HG03354 (cell line): ENCODE measurements around the gene RASA2.

Experiments
- ATAC-seq: cut with Tn5 transposase; IDR thresholded peaks from one replicate; pipeline ENCODE4 v1.9.1; 2021; ENCODE audit warnings: mild to moderate bottlenecking; ENCODE audit not compliant: unreplicated experiment, poor library complexity, severe bottlenecking

RASA2 gene

DNA sequence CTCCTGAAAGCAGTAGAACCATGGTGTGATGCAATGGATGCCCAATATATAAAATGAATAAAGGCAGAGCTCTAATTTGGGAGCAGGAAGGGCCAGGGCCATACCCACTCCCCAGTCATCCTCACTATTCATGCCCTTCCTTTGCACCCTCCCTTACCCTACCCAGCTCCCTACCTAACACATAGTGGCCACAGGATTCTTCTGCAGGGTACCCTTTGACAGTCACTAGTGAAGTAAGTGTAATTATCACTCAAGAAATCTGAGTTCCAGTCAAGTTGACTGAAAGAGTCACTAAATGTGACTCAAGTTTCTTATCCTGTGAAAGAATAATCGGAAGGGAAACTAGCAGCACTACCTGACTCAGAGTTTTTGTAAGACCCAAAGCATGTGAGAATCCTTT is 69.2 kb downstream of the RASA2 start:
- ATAC-seq = no peak

DNA sequence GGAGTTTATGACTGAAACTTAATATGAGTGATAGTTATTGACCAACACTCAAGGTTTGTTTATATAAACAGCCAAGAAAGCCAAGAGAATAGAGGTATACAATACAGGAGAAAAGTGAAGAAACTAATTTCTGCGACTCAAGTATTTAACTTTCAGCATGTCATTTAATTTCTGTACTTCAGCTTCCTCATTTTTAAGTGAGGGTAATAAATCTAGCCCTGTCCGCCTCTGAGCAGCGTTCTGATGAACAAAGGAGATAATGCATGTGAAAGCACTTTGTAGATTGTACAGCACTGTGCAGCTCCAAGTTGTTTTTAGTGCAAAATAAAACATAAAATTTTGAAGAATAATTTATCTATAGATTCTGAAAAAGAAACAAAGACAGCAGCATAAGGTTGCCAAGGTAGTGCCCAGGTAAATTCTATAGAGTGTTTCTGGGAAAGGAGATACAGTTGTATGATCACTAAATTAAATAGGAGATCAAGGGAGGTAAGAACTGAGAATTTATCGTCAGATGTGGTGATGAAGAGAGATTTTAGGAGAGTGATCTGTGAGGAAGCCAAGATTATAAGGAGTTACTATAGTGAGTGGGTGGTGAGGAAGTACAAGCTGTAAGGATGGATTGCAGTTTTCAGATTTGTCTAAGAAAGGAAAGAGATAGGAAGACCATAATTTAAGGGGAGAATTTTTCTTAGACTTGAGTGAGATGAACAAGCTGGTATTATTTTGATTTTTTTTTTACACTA is 71.3 kb downstream of the RASA2 start:
- ATAC-seq = no peak

DNA sequence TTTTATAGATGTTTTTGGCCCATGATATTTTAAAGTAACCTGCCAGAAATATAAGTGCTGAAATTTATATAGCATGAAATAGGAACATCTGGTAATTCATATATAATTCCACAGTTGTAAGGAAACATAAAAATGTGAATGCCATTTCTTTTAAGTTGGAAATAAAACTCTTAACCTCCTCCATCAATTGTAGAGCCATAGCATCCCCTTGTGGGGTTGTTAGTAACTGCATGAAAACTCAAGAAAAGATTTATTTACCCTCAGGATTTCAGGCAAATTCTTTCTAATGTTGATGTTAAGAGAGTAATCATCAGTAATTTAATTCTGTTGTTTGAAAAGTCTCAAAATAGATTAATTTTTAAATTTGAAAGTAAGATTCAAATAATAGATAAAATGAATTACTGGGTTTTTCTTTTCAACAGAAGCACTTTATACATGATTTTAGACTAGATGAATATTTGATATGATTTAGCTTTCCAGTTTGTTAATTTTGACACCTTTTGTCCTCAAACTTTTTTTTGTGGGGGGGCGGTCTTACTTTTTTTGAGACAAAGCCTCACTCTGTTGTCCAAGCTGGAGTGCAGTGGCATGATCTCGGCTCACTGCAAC is 74.7 kb downstream of the RASA2 start:
- no peak for ATAC-seq

DNA sequence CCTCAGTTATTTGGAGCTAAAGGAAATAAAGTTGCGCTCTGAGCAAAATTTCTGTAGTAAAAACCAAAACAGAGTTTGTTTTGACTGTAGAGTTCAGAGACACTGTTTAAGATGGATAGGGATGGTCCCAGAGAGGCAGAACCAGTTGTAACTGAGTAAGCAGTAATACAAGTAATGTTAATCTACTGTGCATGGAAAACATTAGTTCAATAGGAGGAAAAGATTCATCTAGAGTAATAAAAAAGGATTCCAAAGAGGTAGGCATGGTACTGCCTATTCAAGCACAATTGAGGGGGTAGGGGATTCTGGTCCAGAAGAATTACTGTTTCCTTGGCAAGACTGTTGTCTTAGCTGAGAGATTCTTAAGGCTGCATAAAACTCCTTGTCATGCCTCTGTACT is 77.4 kb downstream of the RASA2 start:
- ATAC-seq = no peak

DNA sequence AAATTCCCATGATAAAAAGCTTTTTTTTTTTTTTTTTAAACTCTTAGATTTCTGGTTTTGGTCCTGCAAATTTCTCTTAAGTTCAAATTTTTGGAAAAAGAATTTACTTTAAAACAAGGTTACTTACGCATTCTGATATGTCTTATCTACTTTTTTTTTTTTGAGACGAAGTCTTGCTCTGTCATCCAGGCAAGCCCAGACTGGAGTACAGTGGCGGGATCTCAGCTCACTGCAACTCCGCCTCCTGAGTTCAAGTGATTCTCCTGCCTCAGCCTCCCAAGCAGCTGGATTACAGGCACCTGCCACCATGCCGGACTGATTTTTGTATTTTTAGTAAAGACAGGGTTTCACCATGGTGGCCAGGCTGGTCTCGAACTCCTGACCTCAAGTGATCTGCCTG is 83.2 kb downstream of the RASA2 start:
- ATAC-seq = no peak

DNA sequence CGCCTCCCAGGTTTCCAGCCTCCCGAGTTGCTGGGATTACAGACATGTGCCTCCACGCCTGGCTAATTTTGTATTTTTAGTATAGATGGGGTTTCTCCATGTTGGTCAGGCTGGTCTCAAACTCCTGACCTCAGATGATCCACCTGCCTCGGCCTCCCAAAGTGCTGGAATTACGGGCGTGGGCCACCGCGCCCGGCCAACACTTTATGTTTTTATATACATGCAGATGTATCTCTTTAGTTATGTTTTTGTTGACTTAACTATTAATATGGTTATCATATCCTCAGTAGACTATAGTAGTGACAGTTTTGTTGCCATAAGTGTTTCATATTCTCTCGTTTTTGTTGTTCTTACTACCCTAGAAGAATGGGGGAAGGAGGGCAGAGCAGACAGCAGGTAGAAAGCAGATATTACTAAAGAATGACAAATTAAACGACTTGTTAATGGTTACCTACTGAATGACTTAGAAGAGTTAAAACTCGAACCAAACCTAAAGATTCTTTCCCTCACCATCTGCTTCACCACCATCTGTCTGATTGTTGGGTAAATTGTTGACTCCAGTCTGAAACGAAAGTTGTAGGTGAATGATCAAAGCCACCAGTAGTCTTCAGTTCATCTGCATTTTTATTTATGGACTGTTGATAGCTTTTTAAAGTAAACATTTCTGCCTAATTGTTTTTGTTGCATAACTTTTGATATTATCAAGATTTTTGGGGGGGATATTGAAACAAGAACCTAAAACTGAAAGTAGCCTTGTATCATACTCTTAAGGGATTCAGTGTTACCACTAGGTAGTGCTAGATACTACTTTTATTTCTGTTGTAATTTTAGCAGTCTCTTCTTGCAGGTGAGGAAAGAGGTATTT is 89.3 kb downstream of the RASA2 start:
- peak; percentile 76 for ATAC-seq

DNA sequence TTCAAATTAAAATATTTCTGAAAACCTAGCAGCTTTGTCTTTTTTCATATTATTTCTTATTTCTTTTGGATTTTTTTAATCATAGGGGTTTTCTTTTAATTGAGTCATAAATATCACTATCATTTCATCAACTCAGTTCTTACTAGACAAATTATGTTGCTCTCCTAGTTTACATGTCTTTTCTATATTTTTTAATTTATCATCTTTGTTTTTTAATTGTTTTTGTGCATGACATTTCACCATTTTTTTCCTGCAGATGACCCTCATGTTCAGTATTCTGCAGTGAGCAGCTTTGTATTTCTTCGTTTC is 89.9 kb downstream of the RASA2 start:
- ATAC-seq = no peak

DNA sequence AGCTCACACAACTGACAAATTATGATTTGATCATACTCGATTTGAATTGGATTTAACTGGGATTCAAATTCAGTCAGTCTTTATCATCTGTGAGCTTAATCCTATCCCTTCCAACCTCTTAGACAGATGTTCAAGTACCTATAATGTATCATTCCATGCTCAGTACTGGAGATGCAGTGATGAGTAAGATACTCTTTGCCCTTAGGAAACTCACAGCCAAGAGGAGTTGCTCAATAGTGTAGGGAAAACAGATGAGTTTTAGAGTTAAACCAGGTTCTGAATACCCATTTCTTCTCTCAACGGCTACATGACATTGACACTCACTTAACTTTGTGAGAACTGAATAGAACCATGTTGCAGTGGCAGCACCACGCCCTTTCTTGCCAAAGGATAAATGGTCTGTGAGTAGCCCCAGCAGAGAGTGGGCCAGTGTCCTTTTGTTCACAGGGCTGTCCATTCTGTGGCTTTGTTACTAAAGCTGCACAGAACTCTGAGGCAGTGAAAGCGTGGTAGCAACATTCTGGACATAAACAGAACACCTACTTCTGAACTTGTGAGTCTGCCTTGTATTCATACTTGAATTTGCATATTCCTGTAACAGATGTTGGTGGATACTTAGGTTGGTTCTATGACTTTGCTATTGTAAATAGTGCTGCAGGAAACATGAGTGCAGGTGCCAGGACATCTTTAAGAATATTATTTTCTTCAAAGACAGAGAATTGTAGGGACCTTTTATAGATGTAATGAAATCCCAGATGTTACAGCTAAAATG is 91.6 kb downstream of the RASA2 start:
- ATAC-seq = peak; percentile 46

DNA sequence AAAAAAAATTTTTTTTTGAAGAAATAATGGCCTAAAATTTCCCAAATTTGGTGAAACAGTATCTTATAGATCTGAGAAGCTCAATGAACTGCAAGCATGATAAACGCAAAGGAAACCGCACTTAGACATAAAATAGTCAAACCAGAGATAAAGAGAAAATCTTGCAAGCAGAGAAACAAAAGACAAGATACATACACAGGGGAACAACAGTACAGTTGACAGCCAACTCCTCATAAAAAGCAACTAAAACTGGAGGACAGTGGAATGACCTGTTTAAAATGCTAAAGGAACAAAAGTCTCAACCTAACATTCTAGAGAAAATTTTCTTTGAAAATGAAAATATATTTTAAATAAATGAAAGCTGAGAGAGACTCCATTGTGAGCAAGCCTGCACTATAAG is 107.5 kb downstream of the RASA2 start:
- ATAC-seq = no peak

DNA sequence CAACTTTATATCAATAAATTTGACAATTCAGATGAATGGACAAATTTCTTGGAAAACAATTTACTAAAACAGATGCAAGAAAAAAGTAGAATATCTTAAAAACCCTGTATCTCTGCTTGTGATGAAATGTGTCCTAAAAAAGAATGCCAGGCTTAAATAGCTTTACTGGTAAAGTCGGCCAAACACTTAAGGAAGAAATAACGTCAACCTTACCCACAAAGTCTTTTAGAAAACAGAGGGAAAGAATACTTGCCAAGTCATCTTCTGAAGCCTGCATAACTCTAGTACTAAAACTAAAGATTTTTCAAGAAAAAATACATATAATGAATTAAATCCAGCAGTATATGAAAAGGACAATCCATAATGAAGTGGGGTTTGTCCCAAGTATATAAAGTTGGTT is 111.1 kb downstream of the RASA2 start:
- ATAC-seq = no peak

DNA sequence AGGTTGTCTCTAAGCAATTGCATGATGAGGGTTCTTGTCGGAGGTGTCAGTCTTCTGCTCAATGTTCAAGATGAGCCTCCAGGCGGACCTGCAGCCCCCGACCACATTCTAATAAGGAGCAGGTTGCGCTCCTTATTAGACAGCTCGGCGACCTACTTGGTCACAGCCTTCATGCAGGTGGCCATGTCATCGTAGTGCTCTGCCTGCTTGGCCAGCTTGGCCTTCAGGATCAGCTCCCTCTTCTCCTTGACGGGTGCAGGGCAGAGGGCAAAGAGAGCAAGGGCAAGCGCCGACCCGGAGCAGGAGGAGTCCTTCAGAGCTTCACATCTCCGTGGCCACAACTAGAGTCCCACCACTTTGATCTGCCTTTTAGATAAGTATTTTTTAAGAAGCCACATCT is 113.5 kb downstream of the RASA2 start:
- no peak for ATAC-seq

DNA sequence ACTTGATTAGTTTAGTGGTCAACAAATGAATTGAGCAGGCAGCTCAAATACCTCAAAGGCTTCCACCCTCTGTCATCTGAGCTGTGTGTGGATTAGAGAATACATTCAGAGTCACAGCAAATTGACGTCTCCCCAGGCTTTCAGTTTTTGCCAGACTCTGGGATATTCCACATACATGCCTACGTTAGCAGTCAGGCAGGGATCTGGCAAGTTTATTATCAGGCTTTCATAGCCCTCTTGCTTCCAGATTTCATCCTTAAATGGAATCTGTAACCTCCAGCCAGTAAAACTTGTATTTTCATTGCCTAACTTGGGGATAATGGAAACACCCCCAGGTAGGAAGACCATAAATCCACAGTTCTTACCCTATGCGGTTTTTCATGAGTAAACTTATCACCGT is 115.9 kb downstream of the RASA2 start:
- ATAC-seq = no peak

DNA sequence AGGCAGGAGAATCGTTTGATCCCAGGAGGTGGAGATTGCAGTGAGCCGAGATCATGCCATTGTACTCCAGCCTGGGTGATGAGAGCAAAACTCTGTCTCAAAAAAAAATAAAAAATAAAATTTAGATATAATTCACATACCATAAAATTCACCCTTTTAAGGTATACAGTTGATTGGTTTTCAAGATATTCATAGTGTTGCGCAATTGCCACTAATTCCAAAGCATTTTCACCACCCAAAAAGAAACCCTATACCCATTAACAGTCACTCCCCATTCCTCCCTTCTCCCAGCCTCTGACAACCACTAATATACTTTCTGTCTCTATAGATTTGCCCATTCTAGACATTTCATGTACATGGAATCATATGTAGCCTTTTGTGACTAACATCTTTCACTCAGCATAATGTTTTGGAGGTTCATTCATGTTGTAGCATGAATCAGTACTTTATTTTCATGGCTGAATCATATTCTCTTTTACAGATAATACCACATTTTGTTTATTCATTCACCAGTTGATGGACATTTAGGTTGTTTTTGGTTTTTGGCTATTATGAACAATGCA is 116.7 kb downstream of the RASA2 start:
- no peak for ATAC-seq

DNA sequence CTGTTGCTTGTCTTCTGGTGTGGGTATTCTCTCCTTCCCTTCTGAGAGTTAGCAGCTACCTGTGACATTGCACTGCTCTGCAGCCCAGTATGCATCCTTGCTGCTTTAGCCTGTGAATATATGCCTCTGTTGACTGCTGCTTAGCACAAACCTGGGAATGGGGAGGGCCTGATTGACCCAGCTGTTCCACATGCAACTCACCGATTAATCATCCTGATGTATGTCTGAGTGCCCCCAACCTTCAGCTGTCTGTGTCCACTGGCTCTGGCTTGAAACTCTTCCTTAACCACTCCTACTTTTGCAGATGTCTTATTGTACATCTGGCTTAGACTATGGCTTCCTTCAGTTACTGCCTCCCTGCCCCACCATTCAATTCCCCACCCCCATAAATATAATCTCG is 119.1 kb downstream of the RASA2 start:
- ATAC-seq = no peak

DNA sequence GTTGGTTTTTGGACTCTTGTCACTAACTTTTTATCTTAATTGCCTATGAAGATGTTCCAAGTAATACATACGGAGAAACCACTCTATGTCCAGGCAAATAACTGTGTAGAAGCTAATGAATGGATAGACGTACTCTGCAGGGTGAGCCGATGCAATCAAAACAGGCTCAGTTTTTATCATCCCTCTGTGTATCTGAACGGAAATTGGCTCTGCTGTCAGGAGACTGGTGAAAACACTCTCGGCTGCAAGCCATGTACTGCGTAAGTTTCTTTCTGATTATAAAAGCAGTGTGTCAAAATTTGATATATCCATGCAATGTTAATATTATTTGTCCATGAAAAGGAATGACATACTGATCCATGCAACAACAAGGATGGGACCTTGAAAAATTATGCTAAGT is 121.6 kb downstream of the RASA2 start:
- ATAC-seq = no peak

DNA sequence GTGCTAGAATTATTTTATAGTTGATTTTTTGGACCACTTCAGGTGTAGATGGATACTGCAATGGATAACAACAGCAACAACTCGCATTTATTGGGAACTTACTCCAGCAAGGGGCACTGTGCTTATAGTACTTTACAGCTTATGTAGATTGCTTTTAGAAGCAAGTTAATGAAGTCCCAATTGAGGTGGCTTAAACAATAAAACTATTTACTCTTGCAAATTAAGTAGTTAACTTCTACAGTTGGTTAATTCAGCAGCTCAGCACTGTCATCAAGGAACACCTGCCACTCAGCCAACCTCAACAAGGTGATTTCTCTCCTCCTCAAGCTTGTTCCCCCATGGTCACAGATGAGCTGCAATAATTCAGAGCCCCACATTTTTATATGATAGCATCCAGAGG is 124.1 kb downstream of the RASA2 start:
- no peak for ATAC-seq

DNA sequence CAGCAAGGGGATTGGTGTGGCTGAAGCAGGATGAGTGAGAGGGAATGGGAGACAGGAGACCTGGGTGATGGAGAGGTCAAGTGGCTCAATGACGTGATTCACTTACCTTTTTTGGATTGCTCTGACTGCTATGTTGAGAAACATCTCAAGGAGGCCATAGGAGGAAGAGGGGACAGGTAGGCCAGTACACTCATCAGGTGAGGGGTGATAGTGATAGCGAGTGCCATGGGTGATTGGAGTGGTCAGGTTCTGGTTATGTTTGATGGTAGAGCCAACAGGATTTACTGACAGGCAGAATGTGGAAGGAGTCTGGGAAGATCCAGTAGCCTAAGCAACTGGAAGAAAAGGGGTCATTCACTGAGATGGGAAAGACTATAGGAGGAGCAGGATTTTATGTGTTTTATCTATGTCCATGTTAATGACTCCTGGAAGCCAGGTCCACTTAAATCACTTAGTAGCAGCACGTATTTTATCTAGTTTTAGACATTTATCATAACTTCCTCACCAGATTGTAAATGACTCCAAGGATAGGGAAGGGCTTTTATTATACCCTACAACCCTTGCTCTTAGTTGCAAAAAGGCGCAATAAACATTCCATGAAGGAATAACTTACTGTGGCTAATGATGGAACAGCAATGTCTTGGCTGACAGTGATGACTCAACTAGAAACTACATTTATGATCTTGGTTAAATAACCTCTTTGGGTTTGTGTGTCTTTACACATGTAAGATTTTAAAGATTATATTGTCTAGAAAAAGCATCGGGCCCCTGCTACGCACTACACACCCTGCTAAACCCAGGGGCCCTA is 131.5 kb downstream of the RASA2 start:
- no peak for ATAC-seq

DNA sequence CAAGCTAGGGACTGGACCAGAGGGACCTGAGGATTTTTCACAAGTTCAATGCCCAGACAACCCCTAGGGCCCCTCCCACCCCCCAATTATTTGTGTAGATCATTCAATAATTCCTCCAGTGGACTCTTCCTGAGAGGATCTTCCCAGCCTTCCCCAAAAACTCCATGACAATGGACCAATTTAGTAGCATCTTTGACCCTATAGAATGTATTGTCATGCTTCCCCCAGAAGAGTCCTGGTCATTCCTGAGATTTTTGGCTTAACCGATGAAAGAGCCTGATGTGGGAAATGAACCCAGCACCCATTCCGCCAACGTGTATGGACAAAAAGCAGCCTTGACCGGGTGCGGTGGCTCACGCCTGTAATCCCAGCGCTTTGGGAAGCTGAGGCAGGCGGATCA is 132.1 kb downstream of the RASA2 start:
- ATAC-seq = no peak

DNA sequence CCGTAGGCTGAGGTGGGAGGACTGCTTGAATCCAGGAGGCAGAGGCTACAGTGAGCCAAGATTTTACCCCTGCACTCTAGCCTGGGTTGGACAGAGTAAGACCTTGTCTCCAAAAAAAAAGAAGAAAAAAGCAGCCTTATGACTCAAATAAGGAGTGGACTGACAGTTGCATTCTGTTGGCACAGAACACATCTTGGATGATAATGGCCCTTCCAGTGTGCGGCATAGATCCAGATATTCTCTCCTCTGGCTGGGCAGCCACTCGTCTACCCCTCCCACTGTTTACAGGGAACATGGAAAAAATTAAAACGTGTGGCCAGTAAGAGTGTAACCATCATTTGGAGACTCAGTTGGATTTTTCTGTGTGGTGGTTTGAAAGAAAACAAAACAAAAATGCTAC is 132.6 kb downstream of the RASA2 start:
- no peak for ATAC-seq
